Measurements from ENCODE around the gene PELI1.

GRCh38 chr2:64054161-64054915 is 89.9 kb downstream of the PELI1 start:
- TF ChIP-seq POLR2A (IDR thresholded peaks at IDR 0.05; ENCODE audit: control extremely low read depth in 1 of 2, low read depth in 2 of 2, low read length in 2 of 2) = no peak
- no peak for TF ChIP-seq CREB1 (IDR thresholded peaks at IDR 0.05)
- no peak for TF ChIP-seq RFX5 (IDR thresholded peaks at IDR 0.05; ENCODE audit: borderline replicate concordance, low read depth, low read length)
- TF ChIP-seq CTCF (IDR thresholded peaks at IDR 0.05; ENCODE audit: control extremely low read depth in 1 of 3, insufficient read depth in 1 of 3, low read depth in 1 of 3, low read length in 3 of 3) = no peak
- no peak for TF ChIP-seq CBX8 (IDR thresholded peaks at IDR 0.05; ENCODE audit: borderline replicate concordance, low read depth, low read length)
